ENCODE data around the gene TNKS1BP1. TPM values are rescaled to one million over a fixed set of nuclear protein-coding genes. Genes with fewer than 3 reads are reported as not detected.
A peak's percentile ranks its signal among the peaks of the same experiment; 100 is the strongest.
"Not testable (repeated sequence)": the region's sequence is repeated elsewhere in the genome, so short reads cannot be mapped to it uniquely, and the experiment has no call there.

The TNKS1BP1 gene
- total and polyA plus RNA-seq, 9 of the 15 experiments (the other 6 are each of a cell fraction or from before 2014, with no cell fraction given): 1.1 to 47.2 (median 10.9) TPM

- TF ChIP-seq HIVEP1 (CRISPR knock-in tag; IDR thresholded peaks at IDR 0.05): no peak
These were observed 41.3 kb downstream of the TNKS1BP1 start (continued) for GRCh38 chr11:57283231-57283990.

DNA sequence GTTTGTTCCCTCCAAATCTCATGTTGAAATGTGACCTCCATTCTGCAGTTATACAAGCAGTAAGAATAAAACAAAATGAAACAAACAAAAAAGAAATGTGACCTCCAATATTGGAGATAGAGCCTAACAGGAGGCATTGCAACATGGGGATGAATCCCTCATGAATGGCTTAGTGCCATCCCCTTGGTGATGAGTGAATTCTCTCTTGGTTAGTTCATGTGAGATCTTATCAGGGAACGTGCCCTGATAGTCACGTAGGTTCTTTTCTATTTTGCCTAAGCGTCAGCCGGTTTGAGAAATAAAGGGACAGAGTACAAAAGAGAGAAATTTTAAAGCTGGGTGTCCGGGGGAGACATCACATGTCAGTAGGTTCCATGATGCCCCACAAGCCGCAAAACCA is 43.2 kb downstream of the TNKS1BP1 start:
- H3K27ac ChIP-seq (ENCODE audit: extremely low read depth, low read depth, low read length); H3K9me1 ChIP-seq (ENCODE audit: control insufficient read depth, insufficient read depth, low read length); ATAC-seq; POLR2A ChIA-PET; in situ Hi-C loops (cut with MboI); intact Hi-C loops (cut with micrococcal nuclease); H3K9me3 ChIP-seq (replicated peaks; ENCODE audit: control insufficient read depth, insufficient read depth, low read depth, low read length); H3K36me3 ChIP-seq (ENCODE audit: control insufficient read depth, insufficient read depth, low read length); H3K9ac ChIP-seq (ENCODE audit: insufficient read depth in 1 of 2, low read depth in 2 of 2, low read length in 2 of 2); H3K4me2 ChIP-seq (ENCODE audit: insufficient read depth, low read length); H4K20me1 ChIP-seq (replicated peaks; ENCODE audit: control insufficient read depth, insufficient read depth, low read length); H3K27me3 ChIP-seq (ENCODE audit: control insufficient read depth in 2 of 2, insufficient read depth in 2 of 2, low read length in 2 of 2); CTCF ChIA-PET (ENCODE audit: low intra/inter-chr PET ratio); FAIRE-seq; H2AFZ ChIP-seq (ENCODE audit: low read depth, low read length); BruUV-seq (replicated peaks); DNase-seq (ENCODE audit: extremely low read depth in 1 of 4, low spot score in 3 of 4); H3K79me2 ChIP-seq (ENCODE audit: control insufficient read depth, insufficient read depth, low read length); H3K4me3 ChIP-seq: not testable (repeated sequence)
- H3K4me1 ChIP-seq (replicated peaks in 1 of 2; ENCODE audit: control insufficient read depth in 2 of 2, insufficient read depth in 2 of 2, low read length in 2 of 2): peaks cover 0 to 14% of the 10 kb centered on the region in 2 experiments; a peak in 4 of 5 replicates
- 18% methylated on average over 6 of the region's 6 CpGs for WGBS (ENCODE audit: insufficient coverage, low coverage, missing lambda C conversion rate)

- no peak for DNase-seq (ENCODE audit: extremely low read depth in 1 of 4, low spot score in 3 of 4)
- FAIRE-seq: no peak
- TF ChIP-seq FOSL1 (tag; conservative IDR thresholded peaks at IDR 0.05): peak; percentile 37; the same call in 1 of the 2 replicates
- TF ChIP-seq BMI1 (IDR thresholded peaks at IDR 0.05; ENCODE audit: low read length): no peak
- TF ChIP-seq PCBP2 (IDR thresholded peaks at IDR 0.05; ENCODE audit: low read depth, low read length, poor library complexity, severe bottlenecking): no peak
- TF ChIP-seq MAFF (IDR thresholded peaks at IDR 0.05; ENCODE audit: low read length): peak; percentile 2; the same call in 1 of the 2 replicates
- TF ChIP-seq NFATC3 (IDR thresholded peaks at IDR 0.05): 0 out of 2 replicates have a peak, but pooled peaks have one; percentile 48
- 0 out of 2 replicates have a peak, but pooled peaks have one; percentile 12 for TF ChIP-seq MAFG (tag; conservative IDR thresholded peaks at IDR 0.05)
- no peak for TF ChIP-seq PTBP1 (IDR thresholded peaks at IDR 0.05; ENCODE audit: low read depth, low read length)
- no peak for TF ChIP-seq NKRF (IDR thresholded peaks at IDR 0.05; ENCODE audit: borderline replicate concordance)
- no peak for ATAC-seq
- H3K36me3 ChIP-seq (ENCODE audit: control insufficient read depth, insufficient read depth, low read length): no peaks in the 10 kb centered on the region
- no peak overlapping the region for H3K27ac ChIP-seq (ENCODE audit: extremely low read depth, low read depth, low read length)
- H3K9me1 ChIP-seq (ENCODE audit: control insufficient read depth, insufficient read depth, low read length): no peaks in the 10 kb centered on the region
- H2AFZ ChIP-seq (ENCODE audit: low read depth, low read length): peak overlapping the region; percentile 42; the same call in 1 of the 2 replicates
- WGBS (ENCODE audit: insufficient coverage, low coverage, missing lambda C conversion rate): 26% methylated on average over 5 of the region's 5 CpGs
- H3K4me2 ChIP-seq (ENCODE audit: insufficient read depth, low read length): peak overlapping the region; percentile 34; the same call in 1 of the 2 replicates
- no peak overlapping the region for H3K4me3 ChIP-seq
- ChIA-PET CTCF (ENCODE audit: low intra/inter-chr PET ratio) (interaction anchor here (0.6 kb wide), 1 partner anchor 45 kb away, joined by 3 read pairs; no protein-coding TSS in a partner anchor), POLR2A (interaction anchor here (1.0 kb wide), 1 partner anchor 30 kb away, joined by 3 read pairs; no protein-coding TSS in a partner anchor)
- intact Hi-C loops (cut with micrococcal nuclease): loop anchor here (5.0 kb wide), 1 partner anchor 48 kb away; no protein-coding TSS in a partner anchor
- no peak overlapping the region for H3K9ac ChIP-seq (ENCODE audit: insufficient read depth in 1 of 2, low read depth in 2 of 2, low read length in 2 of 2)
- peaks cover 0 to 14% of the 10 kb centered on the region in 2 experiments; a peak in 4 of 5 replicates for H3K4me1 ChIP-seq (replicated peaks in 1 of 2; ENCODE audit: control insufficient read depth in 2 of 2, insufficient read depth in 2 of 2, low read length in 2 of 2)
- in situ Hi-C loops (cut with MboI): no loop called here
- no peaks in the 10 kb centered on the region for H3K27me3 ChIP-seq (ENCODE audit: control insufficient read depth in 2 of 2, insufficient read depth in 2 of 2, low read length in 2 of 2)
- BruUV-seq (replicated peaks): no TSS peak
- no peaks in the 10 kb centered on the region for H3K79me2 ChIP-seq (ENCODE audit: control insufficient read depth, insufficient read depth, low read length)
- no peaks in the 10 kb centered on the region for H3K9me3 ChIP-seq (replicated peaks; ENCODE audit: control insufficient read depth, insufficient read depth, low read depth, low read length)
- no peaks in the 10 kb centered on the region for H4K20me1 ChIP-seq (replicated peaks; ENCODE audit: control insufficient read depth, insufficient read depth, low read length)
These were observed 45.6 kb downstream of the TNKS1BP1 start for GRCh38 chr11:57279116-57279515.

All from K562 (cell line).